ENCODE data around the gene RPL10. TPM values are rescaled to one million over a fixed set of nuclear protein-coding genes. Genes with fewer than 3 reads are reported as not detected.

Gene RPL10
- total and polyA plus RNA-seq, 9 of the 15 experiments (the other 6 are each of a cell fraction or from before 2014, with no cell fraction given), result 3,774 to 7,600 (median 5,014) TPM

DNA sequence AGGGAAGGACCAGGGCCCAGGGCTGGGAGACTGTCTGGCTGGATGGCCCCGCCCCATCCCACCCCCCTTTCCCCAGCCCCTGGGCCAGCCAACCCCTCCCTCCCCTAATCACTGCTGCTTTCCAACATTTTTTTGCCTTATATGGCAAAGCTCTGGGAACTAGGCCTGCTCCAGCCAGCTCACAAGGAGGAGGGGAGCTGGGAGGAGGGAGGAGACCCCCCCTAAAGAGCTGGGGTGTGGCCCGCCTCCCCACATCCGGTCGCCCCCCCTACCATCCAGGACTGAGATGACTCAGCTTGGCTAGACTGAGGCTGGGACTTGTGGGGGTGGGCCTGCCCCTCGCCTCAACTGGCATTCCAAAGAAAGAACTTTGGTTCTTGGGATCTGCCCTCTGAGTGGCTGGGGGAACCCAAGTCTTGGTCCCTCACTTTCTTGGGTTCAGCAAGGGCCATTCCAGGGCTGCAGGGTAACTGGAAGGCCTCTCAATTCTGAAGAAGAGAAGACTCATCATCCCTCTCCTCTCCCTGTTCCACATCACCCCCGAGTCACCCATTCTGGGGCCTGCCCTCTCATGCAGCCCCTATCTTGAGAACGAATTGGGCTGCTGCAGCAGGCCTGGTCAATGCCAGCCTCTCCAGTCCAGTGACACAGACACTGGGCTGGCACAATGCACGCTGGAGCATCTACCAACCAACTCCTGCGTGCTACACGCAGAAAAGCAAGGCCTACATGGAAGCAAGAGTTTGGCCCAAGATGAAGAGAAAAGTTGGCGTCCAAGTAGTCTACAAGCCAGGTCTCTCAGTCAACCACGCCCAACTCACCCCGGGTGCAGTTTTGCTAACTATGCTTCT is 28.5 kb upstream of the RPL10 start (continued):
- TF ChIP-seq ZNF239 (CRISPR knock-in tag; IDR thresholded peaks at IDR 0.05) (no peak), MCM2 (IDR thresholded peaks at IDR 0.05; ENCODE audit: low read depth) (no peak), HNRNPLL (IDR thresholded peaks at IDR 0.05; ENCODE audit: low read depth, low read length, poor library complexity, severe bottlenecking) (no peak), SLC30A9 (CRISPR knock-in tag; IDR thresholded peaks at IDR 0.05) (no peak), ZZZ3 (IDR thresholded peaks at IDR 0.05) (no peak), HEY1 (CRISPR knock-in tag; IDR thresholded peaks at IDR 0.05; ENCODE audit: borderline replicate concordance) (no peak), CBFA2T2 (conservative IDR thresholded peaks at IDR 0.05) (no peak), ETV1 (tag; conservative IDR thresholded peaks at IDR 0.05; ENCODE audit: low read depth) (peak; percentile 95), NCOA4 (IDR thresholded peaks at IDR 0.05; ENCODE audit: partially characterized antibody) (no peak), DACH1 (IDR thresholded peaks at IDR 0.05; ENCODE audit: partially characterized antibody) (no peak), ILF3 (IDR thresholded peaks at IDR 0.05; ENCODE audit: borderline replicate concordance) (no peak), PKNOX1 (IDR thresholded peaks at IDR 0.05) (no peak), ZNF695 (CRISPR knock-in tag; IDR thresholded peaks at IDR 0.05) (no peak), ZNF146 (CRISPR knock-in tag; IDR thresholded peaks at IDR 0.05; ENCODE audit: unreplicated experiment) (no peak), NCOA2 (IDR thresholded peaks at IDR 0.05; ENCODE audit: partially characterized antibody in 2 of 2) (no peak), E2F3 (CRISPR knock-in tag; IDR thresholded peaks at IDR 0.05) (no peak), ZSCAN32 (CRISPR knock-in tag; IDR thresholded peaks at IDR 0.05) (no peak), HCFC1 (IDR thresholded peaks at IDR 0.05; ENCODE audit: low read depth, low read length) (no peak), KLF1 (tag; IDR thresholded peaks at IDR 0.05) (no peak), KDM1A (IDR thresholded peaks at IDR 0.05) (0 out of 4 replicates have a peak, but pooled peaks of 1 of the 2 experiments have one; percentile 9), SPI1 (IDR thresholded peaks at IDR 0.05; ENCODE audit: borderline replicate concordance, low read depth, low read length) (no peak)
- TF ChIP-seq, protein P1, sequence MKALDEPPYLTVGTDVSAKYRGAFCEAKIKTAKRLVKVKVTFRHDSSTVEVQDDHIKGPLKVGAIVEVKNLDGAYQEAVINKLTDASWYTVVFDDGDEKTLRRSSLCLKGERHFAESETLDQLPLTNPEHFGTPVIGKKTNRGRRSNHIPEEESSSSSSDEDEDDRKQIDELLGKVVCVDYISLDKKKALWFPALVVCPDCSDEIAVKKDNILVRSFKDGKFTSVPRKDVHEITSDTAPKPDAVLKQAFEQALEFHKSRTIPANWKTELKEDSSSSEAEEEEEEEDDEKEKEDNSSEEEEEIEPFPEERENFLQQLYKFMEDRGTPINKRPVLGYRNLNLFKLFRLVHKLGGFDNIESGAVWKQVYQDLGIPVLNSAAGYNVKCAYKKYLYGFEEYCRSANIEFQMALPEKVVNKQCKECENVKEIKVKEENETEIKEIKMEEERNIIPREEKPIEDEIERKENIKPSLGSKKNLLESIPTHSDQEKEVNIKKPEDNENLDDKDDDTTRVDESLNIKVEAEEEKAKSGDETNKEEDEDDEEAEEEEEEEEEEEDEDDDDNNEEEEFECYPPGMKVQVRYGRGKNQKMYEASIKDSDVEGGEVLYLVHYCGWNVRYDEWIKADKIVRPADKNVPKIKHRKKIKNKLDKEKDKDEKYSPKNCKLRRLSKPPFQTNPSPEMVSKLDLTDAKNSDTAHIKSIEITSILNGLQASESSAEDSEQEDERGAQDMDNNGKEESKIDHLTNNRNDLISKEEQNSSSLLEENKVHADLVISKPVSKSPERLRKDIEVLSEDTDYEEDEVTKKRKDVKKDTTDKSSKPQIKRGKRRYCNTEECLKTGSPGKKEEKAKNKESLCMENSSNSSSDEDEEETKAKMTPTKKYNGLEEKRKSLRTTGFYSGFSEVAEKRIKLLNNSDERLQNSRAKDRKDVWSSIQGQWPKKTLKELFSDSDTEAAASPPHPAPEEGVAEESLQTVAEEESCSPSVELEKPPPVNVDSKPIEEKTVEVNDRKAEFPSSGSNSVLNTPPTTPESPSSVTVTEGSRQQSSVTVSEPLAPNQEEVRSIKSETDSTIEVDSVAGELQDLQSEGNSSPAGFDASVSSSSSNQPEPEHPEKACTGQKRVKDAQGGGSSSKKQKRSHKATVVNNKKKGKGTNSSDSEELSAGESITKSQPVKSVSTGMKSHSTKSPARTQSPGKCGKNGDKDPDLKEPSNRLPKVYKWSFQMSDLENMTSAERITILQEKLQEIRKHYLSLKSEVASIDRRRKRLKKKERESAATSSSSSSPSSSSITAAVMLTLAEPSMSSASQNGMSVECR (CRISPR knock-in tag; IDR thresholded peaks at IDR 0.05), result no peak
- TF ChIP-seq, protein P2, sequence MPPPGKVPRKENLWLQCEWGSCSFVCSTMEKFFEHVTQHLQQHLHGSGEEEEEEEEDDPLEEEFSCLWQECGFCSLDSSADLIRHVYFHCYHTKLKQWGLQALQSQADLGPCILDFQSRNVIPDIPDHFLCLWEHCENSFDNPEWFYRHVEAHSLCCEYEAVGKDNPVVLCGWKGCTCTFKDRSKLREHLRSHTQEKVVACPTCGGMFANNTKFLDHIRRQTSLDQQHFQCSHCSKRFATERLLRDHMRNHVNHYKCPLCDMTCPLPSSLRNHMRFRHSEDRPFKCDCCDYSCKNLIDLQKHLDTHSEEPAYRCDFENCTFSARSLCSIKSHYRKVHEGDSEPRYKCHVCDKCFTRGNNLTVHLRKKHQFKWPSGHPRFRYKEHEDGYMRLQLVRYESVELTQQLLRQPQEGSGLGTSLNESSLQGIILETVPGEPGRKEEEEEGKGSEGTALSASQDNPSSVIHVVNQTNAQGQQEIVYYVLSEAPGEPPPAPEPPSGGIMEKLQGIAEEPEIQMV (tag; conservative IDR thresholded peaks at IDR 0.05; ENCODE audit: low read depth), result no peak

All from K562 (cell line).